ENCODE data around the gene HEYL. TPM values are rescaled to one million over a fixed set of nuclear protein-coding genes. Genes with fewer than 3 reads are reported as not detected.

HEYL gene
- total and polyA plus RNA-seq, 9 of the 15 experiments (the other 6 are each of a cell fraction or from before 2014, with no cell fraction given): 0.13 to 0.89 (median 0.25) TPM

DNA sequence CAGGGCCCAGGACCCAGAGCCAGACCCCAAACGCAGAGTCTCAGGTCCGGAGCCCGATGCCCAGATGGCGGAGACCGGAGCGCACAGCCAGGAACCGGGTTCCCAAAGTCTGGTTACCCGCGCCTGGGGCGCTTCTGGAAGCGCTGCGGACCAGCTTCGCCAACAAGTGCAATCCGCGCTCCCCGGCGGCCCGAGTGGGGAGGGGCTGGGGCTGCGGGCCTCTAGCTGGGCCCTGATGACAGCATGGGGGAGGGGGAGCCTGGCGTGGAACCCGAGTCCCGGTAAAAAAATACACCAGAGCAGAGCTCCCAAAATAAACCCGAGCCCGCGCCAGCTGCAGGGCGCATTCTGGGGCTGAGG lies 32.0 kb upstream of the HEYL start:
- Histone ChIP-seq H3K27me3 (ENCODE audit: control insufficient read depth in 2 of 2, insufficient read depth in 2 of 2, low read length in 2 of 2) (peaks cover 24 to 47% of the 10 kb centered on the region in 2 experiments; a peak in 3 of 5 replicates), H2AFZ (ENCODE audit: low read depth, low read length) (no peak overlapping the region), H3K9ac (ENCODE audit: insufficient read depth in 1 of 2, low read depth in 2 of 2, low read length in 2 of 2) (peak overlapping the region in 1 of 2 experiments; percentile 84; a peak in 1 of 4 replicates), H3K9me3 (replicated peaks; ENCODE audit: control insufficient read depth, insufficient read depth, low read depth, low read length) (no peaks in the 10 kb centered on the region), H4K20me1 (replicated peaks; ENCODE audit: control insufficient read depth, insufficient read depth, low read length) (0 out of 2 replicates have a peak, but pooled peaks cover 6% of the 10 kb centered on the region), H3K36me3 (ENCODE audit: control insufficient read depth, insufficient read depth, low read length) (no peaks in the 10 kb centered on the region), H3K27ac (ENCODE audit: extremely low read depth, low read depth, low read length) (no peak overlapping the region), H3K9me1 (ENCODE audit: control insufficient read depth, insufficient read depth, low read length) (no peaks in the 10 kb centered on the region), H3K4me3 (peak overlapping the region; percentile 12; the same call in 1 of the 2 replicates), H3K4me2 (ENCODE audit: insufficient read depth, low read length) (no peak overlapping the region), H3K4me1 (replicated peaks in 1 of 2; ENCODE audit: control insufficient read depth in 2 of 2, insufficient read depth in 2 of 2, low read length in 2 of 2) (peaks cover under 1 to 18% of the 10 kb centered on the region in 2 experiments; a peak in 3 of 5 replicates), H3K79me2 (ENCODE audit: control insufficient read depth, insufficient read depth, low read length) (no peaks in the 10 kb centered on the region)
- no peak for FAIRE-seq
- no TSS peak for BruUV-seq (replicated peaks)
- ChIA-PET POLR2A (interaction anchor here (0.8 to 1.3 kb wide), 5 partner anchors 10 to 75 kb away, joined by 3 to 5 read pairs (median 4); no protein-coding TSS in a partner anchor), CTCF (ENCODE audit: low intra/inter-chr PET ratio) (interaction anchor here (0.6 to 2.7 kb wide), 2 partner anchors 13 to 49 kb away, joined by 4 to 24 read pairs; no protein-coding TSS in a partner anchor)
- intact Hi-C loops (cut with micrococcal nuclease) (loop anchor here (5.0 kb wide), 1 partner anchor 51 kb away; no protein-coding TSS in a partner anchor), in situ Hi-C loops (cut with MboI) (no loop called here)
- no peak for ATAC-seq
- DNase-seq (ENCODE audit: extremely low read depth in 1 of 4, low spot score in 3 of 4): peak in 2 of 4 experiments; percentile 29 to 30
- 29% methylated on average over 25 of the region's 26 CpGs for WGBS (ENCODE audit: insufficient coverage, low coverage, missing lambda C conversion rate)
- no peak for TF ChIP-seq ZNF197 (CRISPR knock-in tag; IDR thresholded peaks at IDR 0.05; ENCODE audit: low read depth)
- no peak for TF ChIP-seq HIVEP1 (CRISPR knock-in tag; IDR thresholded peaks at IDR 0.05)
- no peak for TF ChIP-seq XRCC3 (IDR thresholded peaks at IDR 0.05)
- TF ChIP-seq ZKSCAN3 (CRISPR knock-in tag; IDR thresholded peaks at IDR 0.05): no peak

GRCh38 chr1:39670689-39671088 lies 31.2 kb upstream of the HEYL start:
- TF ChIP-seq HDAC8 (tag; IDR thresholded peaks at IDR 0.05) (no peak), MAZ (CRISPR knock-in tag; conservative IDR thresholded peaks at IDR 0.05 in 1 of 2, IDR thresholded peaks at IDR 0.05 in 1 of 2) (no peak), KDM1A (IDR thresholded peaks at IDR 0.05) (no peak), ZBED1 (IDR thresholded peaks at IDR 0.05) (no peak), EP400 (IDR thresholded peaks at IDR 0.05) (no peak), POLR2AphosphoS5 (IDR thresholded peaks at IDR 0.05; ENCODE audit: control insufficient read depth, insufficient read depth, low read depth, low read length) (no peak), ETV5 (CRISPR knock-in tag; IDR thresholded peaks at IDR 0.05; ENCODE audit: low read depth) (no peak), U2AF1 (optimal IDR thresholded peaks at IDR 0.05; ENCODE audit: low read depth, low read length) (no peak), CBFB (CRISPR knock-in tag; IDR thresholded peaks at IDR 0.05) (no peak), ZC3H8 (IDR thresholded peaks at IDR 0.05) (no peak)
- no peak for DNase-seq (ENCODE audit: extremely low read depth in 1 of 4, low spot score in 3 of 4)
- H3K36me3 ChIP-seq (ENCODE audit: control insufficient read depth, insufficient read depth, low read length): no peaks in the 10 kb centered on the region
- H3K79me2 ChIP-seq (ENCODE audit: control insufficient read depth, insufficient read depth, low read length): no peaks in the 10 kb centered on the region
- no peak overlapping the region for H3K4me2 ChIP-seq (ENCODE audit: insufficient read depth, low read length)
- no peaks in the 10 kb centered on the region for H3K9me1 ChIP-seq (ENCODE audit: control insufficient read depth, insufficient read depth, low read length)
- H3K27me3 ChIP-seq (ENCODE audit: control insufficient read depth in 2 of 2, insufficient read depth in 2 of 2, low read length in 2 of 2): peaks cover 27 to 54% of the 10 kb centered on the region in 2 experiments
- no peak overlapping the region for H3K27ac ChIP-seq (ENCODE audit: extremely low read depth, low read depth, low read length)
- H3K9ac ChIP-seq (ENCODE audit: insufficient read depth in 1 of 2, low read depth in 2 of 2, low read length in 2 of 2): no peak overlapping the region
- FAIRE-seq: no peak
- H4K20me1 ChIP-seq (replicated peaks; ENCODE audit: control insufficient read depth, insufficient read depth, low read length): 0 out of 2 replicates have a peak, but pooled peaks cover 6% of the 10 kb centered on the region
- ATAC-seq: no peak
- POLR2A ChIA-PET: interaction anchor here (0.6 to 1.3 kb wide), 7 partner anchors 11 to 129 kb away, joined by 3 to 6 read pairs (median 4); no protein-coding TSS in a partner anchor
- intact Hi-C loops (cut with micrococcal nuclease) (loop anchor here (5.0 kb wide), 1 partner anchor 52 kb away; no protein-coding TSS in a partner anchor), in situ Hi-C loops (cut with MboI) (no loop called here)
- peaks cover 0 to 18% of the 10 kb centered on the region in 2 experiments; a peak in 2 of 5 replicates for H3K4me1 ChIP-seq (replicated peaks in 1 of 2; ENCODE audit: control insufficient read depth in 2 of 2, insufficient read depth in 2 of 2, low read length in 2 of 2)
- H3K9me3 ChIP-seq (replicated peaks; ENCODE audit: control insufficient read depth, insufficient read depth, low read depth, low read length): no peaks in the 10 kb centered on the region
- H3K4me3 ChIP-seq: no peak overlapping the region
- no TSS peak for BruUV-seq (replicated peaks)
- WGBS (ENCODE audit: insufficient coverage, low coverage, missing lambda C conversion rate): 13% methylated on average over 1 of the region's 1 CpG
- H2AFZ ChIP-seq (ENCODE audit: low read depth, low read length): no peak overlapping the region
- CTCF ChIA-PET (ENCODE audit: low intra/inter-chr PET ratio): no interaction called here

Data from K562 (cell line).